IMR-90 (cell line): Measurements from ENCODE around the gene BAG1. TPM values are rescaled to one million over a fixed set of nuclear protein-coding genes. Genes with fewer than 3 reads are reported as not detected.

ENCODE experiments used
- ATAC-seq: fragments of 200-7000 bp; cut with Tn5 transposase; 2 replicates; pipeline ENCODE4 v1.9.1; 2020; ENCODE audit warnings: low read depth, mild to moderate bottlenecking, moderate library complexity
- BruUV-seq: library from RNA; stranded (reverse); fragments of 400-500 nt; replicated peaks from 2 replicates; lab custom pipeline; 2021; lab: Mats Ljungman, UMichigan
- CTCF ChIA-PET: fragments of 300-600 bp; formaldehyde crosslinking; extraction: SDS; loops from one replicate; lab custom pipeline; 2021; ENCODE audit warnings: antibody characterized with exemption; lab: Yijun Ruan, JAX
- POLR2A ChIA-PET: fragments of 300-600 bp; sonication (Branson Sonifier 250); formaldehyde crosslinking; loops from one replicate; lab custom pipeline; 2022; ENCODE audit warnings: antibody characterized with exemption; ENCODE audit not compliant: unreplicated experiment; lab: Charles Lee
- DNase-seq: peaks from one replicate; pipeline ENCODE4 v3.0.0; 2013
- H2AFZ ChIP-seq: replicated peaks from 2 replicates; pipeline ENCODE3; 2013; ENCODE audit warnings: low read length, mild to moderate bottlenecking; ENCODE audit not compliant: poor library complexity
- H2AK5ac ChIP-seq: 2 replicates; pipeline ENCODE4 v1.6.1; 2013; ENCODE audit warnings: low read depth, low read length, inconsistent platforms
- H2AK9ac ChIP-seq: replicated peaks from 2 replicates; pipeline ENCODE3; 2013; ENCODE audit warnings: mild to moderate bottlenecking, low read depth, low read length, moderate library complexity; ENCODE audit not compliant: poor library complexity
- H2BK120ac ChIP-seq: 2 replicates; pipeline ENCODE4 v1.6.1; 2013; ENCODE audit warnings: low read depth, low read length, inconsistent platforms
- H2BK15ac ChIP-seq: 3 replicates; pipeline ENCODE4 v1.6.1; 2013; ENCODE audit warnings: low read depth, low read length, inconsistent platforms
- H2BK20ac ChIP-seq: 2 replicates; pipeline ENCODE4 v1.6.1; 2013; ENCODE audit warnings: low read depth, mild to moderate bottlenecking, inconsistent platforms, low read length, moderate library complexity
- H2BK5ac ChIP-seq: 2 replicates; pipeline ENCODE4 v1.6.1; 2013; ENCODE audit warnings: mild to moderate bottlenecking, low read depth, low read length, inconsistent platforms; ENCODE audit not compliant: poor library complexity, severe bottlenecking
- H3K14ac ChIP-seq: replicated peaks from 2 replicates; pipeline ENCODE4 v1.6.1; 2013; ENCODE audit warnings: low read depth, low read length, inconsistent platforms
- H3K18ac ChIP-seq: 2 replicates; pipeline ENCODE4 v1.6.1; 2013; ENCODE audit warnings: low read depth, low read length, control low read depth
- H3K23ac ChIP-seq: 2 replicates; pipeline ENCODE4 v1.6.1; 2013; ENCODE audit warnings: low read depth, low read length, inconsistent platforms
- H3K27ac ChIP-seq: 2 replicates; pipeline ENCODE4 v1.5.1; 2013; ENCODE audit warnings: mild to moderate bottlenecking, control low read depth, low read length; ENCODE audit not compliant: insufficient read depth
- H3K27me3 ChIP-seq: 2 replicates; pipeline ENCODE4 v1.6.1; 2013; ENCODE audit warnings: low read length; ENCODE audit not compliant: control insufficient read depth, insufficient read depth
- H3K36me3 ChIP-seq: 2 replicates; pipeline ENCODE4 v1.6.1; 2013; ENCODE audit warnings: low read length, mixed read lengths; ENCODE audit not compliant: control insufficient read depth, insufficient read depth
- H3K4ac ChIP-seq: 2 replicates; pipeline ENCODE4 v1.6.1; 2013; ENCODE audit warnings: low read depth, low read length, inconsistent platforms
- H3K4me1 ChIP-seq: 2 replicates; pipeline ENCODE4 v1.6.1; 2013; ENCODE audit warnings: low read length, mixed read lengths; ENCODE audit not compliant: control insufficient read depth, insufficient read depth
- H3K4me2 ChIP-seq: 2 replicates; pipeline ENCODE4 v1.6.1; 2013; ENCODE audit warnings: low read depth, mild to moderate bottlenecking, control low read depth, low read length, moderate library complexity
- H3K4me3 ChIP-seq: 2 replicates; pipeline ENCODE4 v1.5.1; 2013; ENCODE audit warnings: low read depth, mild to moderate bottlenecking, control low read depth, low read length, moderate library complexity; ENCODE audit not compliant: insufficient read depth
- H3K56ac ChIP-seq: 2 replicates; pipeline ENCODE4 v1.6.1; 2013; ENCODE audit warnings: low read length, inconsistent platforms; ENCODE audit not compliant: insufficient read depth; ENCODE audit errors: extremely low read depth
- H3K79me1 ChIP-seq, 2 experiments: 2 replicates each; pipeline ENCODE4 v1.6.1; 2013; ENCODE audit warnings: low read length in 2 of 2, inconsistent platforms in 1 of 2, low read depth in 1 of 2
- H3K9ac ChIP-seq: 2 replicates; pipeline ENCODE4 v1.6.1; 2013; ENCODE audit warnings: low read depth, low read length, control low read depth
- H3K9me1 ChIP-seq: 2 replicates; pipeline ENCODE4 v1.6.1; 2013; ENCODE audit warnings: low read length, inconsistent platforms; ENCODE audit not compliant: insufficient read depth
- H3K9me3 ChIP-seq: 2 replicates; pipeline ENCODE4 v1.6.1; 2013; ENCODE audit warnings: low read length; ENCODE audit not compliant: control insufficient read depth, insufficient read depth
- H4K20me1 ChIP-seq: 2 replicates; pipeline ENCODE4 v1.6.1; 2013; ENCODE audit warnings: low read length, inconsistent platforms; ENCODE audit not compliant: insufficient read depth
- H4K5ac ChIP-seq: 2 replicates; pipeline ENCODE4 v1.6.1; 2013; ENCODE audit warnings: mild to moderate bottlenecking, low read depth, low read length, control low read depth
- H4K8ac ChIP-seq, 2 experiments: 2 replicates each; pipeline ENCODE4 v1.6.1; 2013; ENCODE audit warnings: low read depth in 2 of 2, low read length in 2 of 2, control low read depth in 1 of 2, inconsistent platforms in 1 of 2
- H4K91ac ChIP-seq: 2 replicates; pipeline ENCODE4 v1.6.1; 2013; ENCODE audit warnings: low read depth, low read length, inconsistent platforms; ENCODE audit not compliant: insufficient read depth
- BHLHE40 ChIP-seq: fragments of 150-350 bp; IDR thresholded peaks from 2 replicates; pipeline ENCODE4 v1.6.1; 2016; ENCODE audit warnings: mild to moderate bottlenecking, low read depth, low read length
- CEBPB ChIP-seq: IDR thresholded peaks from 2 replicates; pipeline ENCODE4 v1.6.1; 2012; ENCODE audit warnings: low read depth, low read length, improper control_type of control experiment
- CHD1 ChIP-seq: IDR thresholded peaks from 2 replicates; pipeline ENCODE4 v1.6.1; 2012; ENCODE audit warnings: low read depth, low read length, improper control_type of control experiment
- CTCF ChIP-seq: conservative IDR thresholded peaks from 2 replicates; pipeline ENCODE4 v1.5.1; 2012; ENCODE audit warnings: mild to moderate bottlenecking, low read depth, low read length, improper control_type of control experiment
- ELK1 ChIP-seq: fragments of 150-350 bp; IDR thresholded peaks from 2 replicates; pipeline ENCODE4 v1.6.1; 2016; ENCODE audit warnings: low read depth, mild to moderate bottlenecking, low read length, moderate library complexity, borderline replicate concordance
- FOS ChIP-seq: fragments of 150-350 bp; IDR thresholded peaks from 2 replicates; pipeline ENCODE4 v1.6.1; 2016; ENCODE audit warnings: low read depth, low read length
- MAFK ChIP-seq: IDR thresholded peaks from 2 replicates; pipeline ENCODE4 v1.6.1; 2012; ENCODE audit warnings: low read depth, low read length, improper control_type of control experiment
- MAZ ChIP-seq: IDR thresholded peaks from 2 replicates; pipeline ENCODE4 v1.6.1; 2012; ENCODE audit warnings: low read depth, mild to moderate bottlenecking, low read length, improper control_type of control experiment, moderate library complexity, borderline replicate concordance
- MXI1 ChIP-seq: IDR thresholded peaks from 2 replicates; pipeline ENCODE4 v1.6.1; 2012; ENCODE audit warnings: low read depth, mild to moderate bottlenecking, low read length, moderate library complexity, borderline replicate concordance
- NFE2L2 ChIP-seq: fragments of 150-350 bp; IDR thresholded peaks from 2 replicates; pipeline ENCODE4 v1.6.1; 2016; ENCODE audit warnings: low read depth, mild to moderate bottlenecking, low read length
- POLR2A ChIP-seq: IDR thresholded peaks from 2 replicates; pipeline ENCODE4 v1.6.1; 2012; ENCODE audit warnings: mild to moderate bottlenecking, low read depth, low read length
- RAD21 ChIP-seq: IDR thresholded peaks from 2 replicates; pipeline ENCODE4 v1.6.1; 2012; ENCODE audit warnings: low read length, improper control_type of control experiment
- RCOR1 ChIP-seq: IDR thresholded peaks from 2 replicates; pipeline ENCODE4 v1.6.1; 2012; ENCODE audit warnings: mild to moderate bottlenecking, low read length, improper control_type of control experiment; ENCODE audit not compliant: insufficient replicate concordance
- RFX5 ChIP-seq: IDR thresholded peaks from 2 replicates; pipeline ENCODE4 v1.8.0; 2012; ENCODE audit warnings: low read depth, mild to moderate bottlenecking, low read length, moderate library complexity
- SMC3 ChIP-seq: fragments of 150-350 bp; IDR thresholded peaks from 2 replicates; pipeline ENCODE4 v1.6.1; 2016; ENCODE audit warnings: low read depth, mild to moderate bottlenecking, antibody characterized with exemption, low read length, moderate library complexity
- USF2 ChIP-seq: fragments of 150-350 bp; IDR thresholded peaks from 2 replicates; pipeline ENCODE4 v1.6.1; 2017; ENCODE audit warnings: mild to moderate bottlenecking, antibody characterized with exemption, low read length, low read depth
- WGBS, 2 experiments: methylation state at CpG; one replicate each; pipeline versions ENCODE4 v1.1.5 to v1.1.7; 2013; ENCODE audit warnings: missing lambda C conversion rate in 2 of 2; ENCODE audit not compliant: insufficient read length in 1 of 2; ENCODE audit errors: extremely low coverage in 2 of 2; 5-methylcytosine and 5-hydroxymethylcytosine counted together
- dilution Hi-C: fragments of 300-500 bp; cut with HindIII; formaldehyde crosslinking; loops from one replicate; pipeline ENCODE4 v1.14.3; 2018; ENCODE audit warnings: low sequenced_read_pairs; ENCODE audit not compliant: unreplicated experiment
- in situ Hi-C: fragments of 300-500 bp; cut with MboI; formaldehyde crosslinking; loops from 3 replicates; pipeline ENCODE4 v1.14.3; 2019; ENCODE audit warnings: low sequenced_read_pairs, inconsistent platforms, mixed read lengths
- intact Hi-C: fragments of 100-400 bp; cut with micrococcal nuclease; formaldehyde crosslinking; loops from 2 replicates; pipeline ENCODE4 v1.10.0; 2022
- polyA plus RNA-seq, 3 experiments: library from polyadenylated mRNA; depleted of rRNA; stranded (reverse); fragments of >200 nt; gene quantifications; 2 replicates each; pipeline ENCODE4 v1.2.3, GENCODE V29; 2012; ENCODE audit warnings: low replicate concordance in 1 of 3
- total RNA-seq: library from RNA; depleted of rRNA; stranded (reverse); fragments of >200 nt; gene quantifications from 2 replicates; pipeline ENCODE4 v1.2.3, GENCODE V29; 2012

BAG1 gene
- total and polyA plus RNA-seq, 2 of the 4 experiments (the other 2 are of a cell fraction) = 4.5 to 20.9 TPM

- no TSS peak for BruUV-seq
- H3K9me3 ChIP-seq = no peaks in the 10 kb centered on the region
- peaks cover 13% of the 10 kb centered on the region for H3K27me3 ChIP-seq
- H3K27ac ChIP-seq = no peak overlapping the region
- H3K4me2 ChIP-seq = no peak overlapping the region
- no peak overlapping the region for H2AFZ ChIP-seq
- no peak overlapping the region for H3K23ac ChIP-seq
- no peak overlapping the region for H3K4ac ChIP-seq
- intact Hi-C loops = no loop called here
- TF ChIP-seq CHD1 (no peak), ELK1 (no peak), BHLHE40 (no peak), SMC3 (no peak), MXI1 (no peak), RFX5 (no peak), FOS (no peak), CTCF (no peak), CEBPB (no peak), POLR2A (no peak), MAZ (no peak), RCOR1 (no peak), NFE2L2 (no peak), USF2 (no peak), RAD21 (no peak), MAFK (no peak)
- ATAC-seq (no peak), DNase-seq (no peak)
- ChIA-PET POLR2A (no interaction called here), CTCF (no interaction called here)
- no peak overlapping the region for H3K56ac ChIP-seq
- no peak overlapping the region for H3K14ac ChIP-seq
- no peaks in the 10 kb centered on the region for H4K20me1 ChIP-seq
- no peak overlapping the region for H2AK5ac ChIP-seq
- no peak overlapping the region for H2BK15ac ChIP-seq
- no peak overlapping the region for H2BK120ac ChIP-seq
- H3K36me3 ChIP-seq = no peaks in the 10 kb centered on the region
- dilution Hi-C loops = no loop called here
- H3K4me3 ChIP-seq = no peak overlapping the region
- no peaks in the 10 kb centered on the region for H3K79me1 ChIP-seq
- H4K91ac ChIP-seq = no peak overlapping the region
- no peak overlapping the region for H2AK9ac ChIP-seq
- peaks cover 6% of the 10 kb centered on the region for H3K4me1 ChIP-seq
- H4K8ac ChIP-seq = no peak overlapping the region
- H2BK5ac ChIP-seq = no peak overlapping the region
- no peak overlapping the region for H2BK20ac ChIP-seq
- H3K9me1 ChIP-seq = no peaks in the 10 kb centered on the region
- no peak overlapping the region for H3K9ac ChIP-seq
- no peak overlapping the region for H4K5ac ChIP-seq
- no CpG with 5 or more reads among the region's 1 CpG for WGBS, 2 experiments
- no peak overlapping the region for H3K18ac ChIP-seq
- in situ Hi-C loops = no loop called here
These were observed 55.1 kb downstream of the BAG1 start for GRCh38 chr9:33209394-33209793.
